ENCODE measurements around the gene ZC3H18.

Gene ZC3H18

GRCh38 chr16:88596483-88596882, 26.3 kb downstream of the ZC3H18 start:
- H3K23ac ChIP-seq (ENCODE audit: low read length): no peak overlapping the region
- no CpG with 5 or more reads among the region's 3 CpGs for WGBS (ENCODE audit: extremely low coverage, insufficient coverage, low lambda C conversion rate)
- H3K79me1 ChIP-seq (ENCODE audit: low read length): peaks cover 5% of the 10 kb centered on the region
- H3K36me3 ChIP-seq (ENCODE audit: control insufficient read depth, insufficient read depth, low read length): peaks cover 7% of the 10 kb centered on the region
- H3K4me2 ChIP-seq (ENCODE audit: low read length): no peak overlapping the region
- no peak overlapping the region for H3K56ac ChIP-seq (ENCODE audit: low read length)
- H3K4ac ChIP-seq (ENCODE audit: low read depth, low read length): no peak overlapping the region
- no peaks in the 10 kb centered on the region for H3K4me1 ChIP-seq (ENCODE audit: control insufficient read depth, low read depth, low read length)
- H2AK5ac ChIP-seq (ENCODE audit: low read length): no peak overlapping the region
- no peak overlapping the region for H2BK15ac ChIP-seq (replicated peaks; ENCODE audit: low read depth)
- H3K27ac ChIP-seq (ENCODE audit: low read depth, low read length): no peak overlapping the region
- H2BK120ac ChIP-seq (ENCODE audit: low read depth, low read length): no peak overlapping the region
- H3K27me3 ChIP-seq (ENCODE audit: insufficient read depth, low read length, poor library complexity): no peaks in the 10 kb centered on the region
- H3K9ac ChIP-seq (ENCODE audit: low read length): no peak overlapping the region
- no peak overlapping the region for H2BK5ac ChIP-seq (ENCODE audit: low read length)
- H4K8ac ChIP-seq (ENCODE audit: low read depth, low read length): no peak overlapping the region
- H3K4me3 ChIP-seq (ENCODE audit: low read length): no peak overlapping the region
- no peak overlapping the region for H4K5ac ChIP-seq (ENCODE audit: low read length)
- no peaks in the 10 kb centered on the region for H3K79me2 ChIP-seq (ENCODE audit: control insufficient read depth, insufficient read depth, low read length)
- no peak for DNase-seq
- H3K18ac ChIP-seq (ENCODE audit: low read length): no peak overlapping the region

- Histone ChIP-seq H3K79me2 (ENCODE audit: control insufficient read depth, insufficient read depth, low read length) (no peaks in the 10 kb centered on the region), H4K5ac (ENCODE audit: low read length) (no peak overlapping the region), H3K79me1 (ENCODE audit: low read length) (peaks cover 5% of the 10 kb centered on the region), H2BK15ac (replicated peaks; ENCODE audit: low read depth) (no peak overlapping the region), H3K4ac (ENCODE audit: low read depth, low read length) (no peak overlapping the region), H3K4me2 (ENCODE audit: low read length) (no peak overlapping the region), H3K9ac (ENCODE audit: low read length) (no peak overlapping the region), H3K27me3 (ENCODE audit: insufficient read depth, low read length, poor library complexity) (no peaks in the 10 kb centered on the region), H3K27ac (ENCODE audit: low read depth, low read length) (no peak overlapping the region), H3K36me3 (ENCODE audit: control insufficient read depth, insufficient read depth, low read length) (peaks cover 10% of the 10 kb centered on the region), H3K56ac (ENCODE audit: low read length) (no peak overlapping the region), H3K4me3 (ENCODE audit: low read length) (no peak overlapping the region), H4K8ac (ENCODE audit: low read depth, low read length) (no peak overlapping the region), H3K4me1 (ENCODE audit: control insufficient read depth, low read depth, low read length) (no peaks in the 10 kb centered on the region), H2AK5ac (ENCODE audit: low read length) (no peak overlapping the region), H2BK5ac (ENCODE audit: low read length) (no peak overlapping the region), H3K18ac (ENCODE audit: low read length) (no peak overlapping the region), H2BK120ac (ENCODE audit: low read depth, low read length) (no peak overlapping the region), H3K23ac (ENCODE audit: low read length) (no peak overlapping the region)
- no peak for DNase-seq
- no CpG with 5 or more reads among the region's 21 CpGs for WGBS (ENCODE audit: extremely low coverage, insufficient coverage, low lambda C conversion rate)
Measured at GRCh38 chr16:88597856-88598491, 27.8 kb downstream of the ZC3H18 start.

- Histone ChIP-seq H3K27me3 (ENCODE audit: insufficient read depth, low read length, poor library complexity) (no peaks in the 10 kb centered on the region), H3K4me1 (ENCODE audit: control insufficient read depth, low read depth, low read length) (no peaks in the 10 kb centered on the region)
Measured at GRCh38 chr16:88599092-88599733, 29.0 kb downstream of the ZC3H18 start.

GRCh38 chr16:88599825-88600538, 29.8 kb downstream of the ZC3H18 start:
- WGBS (ENCODE audit: extremely low coverage, insufficient coverage, low lambda C conversion rate): 100% methylated on average over 4 of the region's 25 CpGs
- Histone ChIP-seq H2BK120ac (ENCODE audit: low read depth, low read length) (no peak overlapping the region), H4K8ac (ENCODE audit: low read depth, low read length) (no peak overlapping the region), H3K4me3 (ENCODE audit: low read length) (no peak overlapping the region), H3K56ac (ENCODE audit: low read length) (no peak overlapping the region), H3K27me3 (ENCODE audit: insufficient read depth, low read length, poor library complexity) (no peaks in the 10 kb centered on the region), H2BK5ac (ENCODE audit: low read length) (no peak overlapping the region), H3K36me3 (ENCODE audit: control insufficient read depth, insufficient read depth, low read length) (peaks cover 10% of the 10 kb centered on the region), H4K5ac (ENCODE audit: low read length) (no peak overlapping the region), H2BK15ac (replicated peaks; ENCODE audit: low read depth) (no peak overlapping the region), H3K79me1 (ENCODE audit: low read length) (peaks cover 2% of the 10 kb centered on the region), H3K23ac (ENCODE audit: low read length) (no peak overlapping the region), H2AK5ac (ENCODE audit: low read length) (no peak overlapping the region), H3K9ac (ENCODE audit: low read length) (no peak overlapping the region), H3K79me2 (ENCODE audit: control insufficient read depth, insufficient read depth, low read length) (no peaks in the 10 kb centered on the region), H3K4me2 (ENCODE audit: low read length) (no peak overlapping the region), H3K4ac (ENCODE audit: low read depth, low read length) (no peak overlapping the region), H3K27ac (ENCODE audit: low read depth, low read length) (no peak overlapping the region), H3K4me1 (ENCODE audit: control insufficient read depth, low read depth, low read length) (no peaks in the 10 kb centered on the region), H3K18ac (ENCODE audit: low read length) (no peak overlapping the region)
- DNase-seq: no peak

More at GRCh38 chr16:88599092-88599733, 29.0 kb downstream of the ZC3H18 start:
- Histone ChIP-seq H3K23ac (ENCODE audit: low read length) (no peak overlapping the region), H4K8ac (ENCODE audit: low read depth, low read length) (no peak overlapping the region), H3K79me2 (ENCODE audit: control insufficient read depth, insufficient read depth, low read length) (no peaks in the 10 kb centered on the region), H2AK5ac (ENCODE audit: low read length) (no peak overlapping the region), H3K79me1 (ENCODE audit: low read length) (peaks cover 5% of the 10 kb centered on the region), H3K4me3 (ENCODE audit: low read length) (no peak overlapping the region), H3K56ac (ENCODE audit: low read length) (no peak overlapping the region), H2BK15ac (replicated peaks; ENCODE audit: low read depth) (no peak overlapping the region), H2BK5ac (ENCODE audit: low read length) (no peak overlapping the region), H3K4me2 (ENCODE audit: low read length) (no peak overlapping the region), H3K9ac (ENCODE audit: low read length) (no peak overlapping the region), H3K18ac (ENCODE audit: low read length) (no peak overlapping the region), H4K5ac (ENCODE audit: low read length) (no peak overlapping the region), H3K4ac (ENCODE audit: low read depth, low read length) (no peak overlapping the region), H2BK120ac (ENCODE audit: low read depth, low read length) (no peak overlapping the region), H3K36me3 (ENCODE audit: control insufficient read depth, insufficient read depth, low read length) (peaks cover 10% of the 10 kb centered on the region), H3K27ac (ENCODE audit: low read depth, low read length) (no peak overlapping the region)
- WGBS (ENCODE audit: extremely low coverage, insufficient coverage, low lambda C conversion rate): no CpG with 5 or more reads among the region's 14 CpGs
- no peak for DNase-seq

- no peak overlapping the region for H3K4me3 ChIP-seq (ENCODE audit: low read length)
- H2AK5ac ChIP-seq (ENCODE audit: low read length): no peak overlapping the region
- no peak overlapping the region for H2BK5ac ChIP-seq (ENCODE audit: low read length)
- H2BK120ac ChIP-seq (ENCODE audit: low read depth, low read length): no peak overlapping the region
- no peak for DNase-seq
- no peaks in the 10 kb centered on the region for H3K4me1 ChIP-seq (ENCODE audit: control insufficient read depth, low read depth, low read length)
- no peak overlapping the region for H3K23ac ChIP-seq (ENCODE audit: low read length)
- H3K18ac ChIP-seq (ENCODE audit: low read length): no peak overlapping the region
- no peak overlapping the region for H3K9ac ChIP-seq (ENCODE audit: low read length)
- no peak overlapping the region for H3K4ac ChIP-seq (ENCODE audit: low read depth, low read length)
- H3K36me3 ChIP-seq (ENCODE audit: control insufficient read depth, insufficient read depth, low read length): peaks cover 13% of the 10 kb centered on the region
- no peak overlapping the region for H3K56ac ChIP-seq (ENCODE audit: low read length)
- WGBS (ENCODE audit: extremely low coverage, insufficient coverage, low lambda C conversion rate): no CpG with 5 or more reads among the region's 6 CpGs
- no peak overlapping the region for H4K5ac ChIP-seq (ENCODE audit: low read length)
- no peak overlapping the region for H4K8ac ChIP-seq (ENCODE audit: low read depth, low read length)
- H3K27me3 ChIP-seq (ENCODE audit: insufficient read depth, low read length, poor library complexity): no peaks in the 10 kb centered on the region
- peaks cover 2% of the 10 kb centered on the region for H3K79me1 ChIP-seq (ENCODE audit: low read length)
- no peak overlapping the region for H3K27ac ChIP-seq (ENCODE audit: low read depth, low read length)
- no peak overlapping the region for H2BK15ac ChIP-seq (replicated peaks; ENCODE audit: low read depth)
- no peaks in the 10 kb centered on the region for H3K79me2 ChIP-seq (ENCODE audit: control insufficient read depth, insufficient read depth, low read length)
- no peak overlapping the region for H3K4me2 ChIP-seq (ENCODE audit: low read length)
Measured at GRCh38 chr16:88600539-88600896, 30.3 kb downstream of the ZC3H18 start.
